Breast epithelium (tissue), 4 donors: ENCODE results near the gene ZWINT. TPM values are rescaled to one million over a fixed set of nuclear protein-coding genes. Genes with fewer than 3 reads are reported as not detected.

Source experiments
- DNase-seq, 2 donors: peaks; one replicate each; pipeline ENCODE4 v3.0.0-alpha.2; 2019; ENCODE audit warnings: low spot score in 2 of 2
- H3K27ac ChIP-seq, 2 donors: fragments of 200-600 bp; sonication (generic) in 1 of 2; one replicate each; pipeline ENCODE4 v1.5.1; 2016 to 2019; ENCODE audit warnings: mild to moderate bottlenecking in 1 of 2
- H3K27me3 ChIP-seq, 2 donors: fragments of 200-600 bp; sonication (generic) in 1 of 2; one replicate each; pipeline versions ENCODE4 v1.5.1 to v1.6.0; 2017 to 2019; ENCODE audit warnings: control low read depth in 1 of 2, mild to moderate bottlenecking in 1 of 2
- H3K36me3 ChIP-seq: fragments of 200-600 bp; one replicate; pipeline ENCODE4 v1.5.1; 2019
- H3K4me1 ChIP-seq, 2 donors: fragments of 200-600 bp; sonication (generic); one replicate each; pipeline ENCODE4 v1.5.1; 2016 to 2019; ENCODE audit warnings: control low read depth in 1 of 2
- H3K4me3 ChIP-seq, 3 donors: fragments of 200-600 bp; sonication (generic); 1 replicate in 2 of 3; 2 replicates in 1 of 3; pipeline ENCODE4 v1.5.1; 2016 to 2019; ENCODE audit warnings: mild to moderate bottlenecking in 3 of 3, moderate library complexity in 2 of 3
- H3K9me3 ChIP-seq, 2 donors: fragments of 200-600 bp; sonication (generic) in 1 of 2; one replicate each; pipeline ENCODE4 v1.5.1; 2016 to 2019; ENCODE audit warnings: control low read depth in 1 of 2
- CTCF ChIP-seq, 3 donors: fragments of 450-650 bp; IDR thresholded peaks; one replicate each; pipeline ENCODE4 v1.5.1; 2016 to 2017; ENCODE audit warnings: antibody characterized with exemption in 3 of 3, mild to moderate bottlenecking in 3 of 3, moderate library complexity in 3 of 3
- POLR2A ChIP-seq: fragments of 450-650 bp; IDR thresholded peaks from one replicate; pipeline ENCODE4 v1.6.1; 2016; ENCODE audit warnings: antibody characterized with exemption, mild to moderate bottlenecking, moderate library complexity
- POLR2AphosphoS5 ChIP-seq, 3 donors: sonication (generic); formaldehyde crosslinking; IDR thresholded peaks; one replicate each; pipeline ENCODE4 v1.6.1; 2017; ENCODE audit warnings: antibody characterized with exemption in 3 of 3
- intact Hi-C: fragments of 100-400 bp; cut with DNase I; formaldehyde crosslinking; loops from one replicate; pipeline ENCODE4 v1.15.1; 2023; ENCODE audit warnings: low total_unique reads
- total RNA-seq, 3 donors: library from RNA; depleted of rRNA; stranded (reverse); fragments of >200 nt; gene quantifications; one replicate each; pipeline ENCODE4 v1.1.0, GENCODE V29; 2016

ZWINT gene
- total RNA-seq, 3 donors from 2014 or later = 1.3 to 5.0 (median 3.0) TPM

DNA sequence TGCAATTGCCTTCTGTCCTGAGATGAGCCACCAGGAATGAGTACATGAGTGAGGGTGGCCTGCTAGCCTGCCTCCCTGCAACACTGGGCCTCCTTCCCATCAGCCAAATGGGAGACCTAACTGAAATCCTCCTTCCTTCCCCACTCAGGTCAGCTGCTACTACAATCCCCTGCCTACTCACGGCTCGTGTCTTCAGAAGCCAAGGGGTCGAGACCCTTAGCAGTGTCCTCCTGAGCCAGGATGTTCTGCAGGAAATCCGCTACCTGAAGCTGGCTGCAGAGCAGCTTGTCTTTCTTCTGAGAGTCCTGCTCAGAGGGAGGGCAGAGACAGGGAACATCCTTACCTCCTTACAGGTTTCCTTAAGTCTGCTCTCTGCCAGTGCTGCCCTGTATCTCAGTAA is 1.2 kb downstream of the ZWINT start:
- no peaks in the 10 kb centered on the region for H3K4me1 ChIP-seq
- H3K36me3 ChIP-seq = no peaks in the 10 kb centered on the region
- no peaks in the 10 kb centered on the region for H3K27me3 ChIP-seq
- no peaks in the 10 kb centered on the region for H3K9me3 ChIP-seq
- intact Hi-C loops = no loop called here
- no peak for DNase-seq
- TF ChIP-seq POLR2A (no peak), POLR2AphosphoS5 (IDR thresholded peaks at IDR 0.05) (no peak), CTCF (IDR thresholded peaks at IDR 0.05) (no peak)
- H3K27ac ChIP-seq = no peak overlapping the region
- no peak overlapping the region for H3K4me3 ChIP-seq

DNA sequence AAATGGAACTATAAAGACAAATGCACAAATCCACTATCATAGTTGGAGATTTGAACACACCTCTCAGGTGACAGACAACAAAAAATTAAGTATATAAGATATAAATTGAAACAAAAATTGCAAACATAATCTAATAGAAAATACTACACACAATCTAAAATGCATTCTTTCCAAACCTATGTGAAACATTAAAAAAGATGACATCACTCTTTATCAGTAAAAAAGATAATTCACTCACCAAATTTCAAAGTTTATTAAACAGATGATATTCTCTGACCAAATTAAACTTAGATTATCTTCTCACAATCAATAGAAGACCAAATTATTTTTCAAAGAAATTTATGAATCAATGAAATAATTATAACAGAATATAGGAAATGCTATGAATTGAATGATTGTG is 4.0 kb downstream of the ZWINT start:
- Histone ChIP-seq H3K27me3 (no peaks in the 10 kb centered on the region), H3K36me3 (no peaks in the 10 kb centered on the region), H3K4me1 (no peaks in the 10 kb centered on the region), H3K9me3 (no peaks in the 10 kb centered on the region), H3K27ac (no peak overlapping the region), H3K4me3 (no peak overlapping the region)
- TF ChIP-seq CTCF (IDR thresholded peaks at IDR 0.05) (no peak), POLR2A (no peak), POLR2AphosphoS5 (IDR thresholded peaks at IDR 0.05) (no peak)
- no peak for DNase-seq
- intact Hi-C loops = no loop called here

- no peak for TF ChIP-seq POLR2AphosphoS5 (IDR thresholded peaks at IDR 0.05)
- TF ChIP-seq POLR2A = no peak
- TF ChIP-seq CTCF (IDR thresholded peaks at IDR 0.05) = no peak
Measured at GRCh38 chr10:56351909-56352630, 9.0 kb downstream of the ZWINT start.

GRCh38 chr10:56349611-56350010 is 11.4 kb downstream of the ZWINT start:
- Histone ChIP-seq H3K27me3 (no peaks in the 10 kb centered on the region), H3K27ac (no peak overlapping the region), H3K36me3 (no peaks in the 10 kb centered on the region), H3K9me3 (no peaks in the 10 kb centered on the region), H3K4me1 (no peaks in the 10 kb centered on the region), H3K4me3 (no peak overlapping the region)
- TF ChIP-seq POLR2AphosphoS5 (IDR thresholded peaks at IDR 0.05) (no peak), CTCF (IDR thresholded peaks at IDR 0.05) (no peak), POLR2A (no peak)
- DNase-seq = no peak
- intact Hi-C loops = loop anchor here (5.0 kb wide), 1 partner anchor 888 kb away; no protein-coding TSS in a partner anchor

More at GRCh38 chr10:56351909-56352630, 9.0 kb downstream of the ZWINT start:
- Histone ChIP-seq H3K36me3 (no peaks in the 10 kb centered on the region), H3K27me3 (no peaks in the 10 kb centered on the region), H3K4me1 (no peaks in the 10 kb centered on the region), H3K27ac (no peak overlapping the region), H3K9me3 (no peaks in the 10 kb centered on the region), H3K4me3 (no peak overlapping the region)
- no peak for DNase-seq
- intact Hi-C loops = no loop called here

- H3K27me3 ChIP-seq = no peaks in the 10 kb centered on the region
- intact Hi-C loops = loop anchor here (5.0 kb wide), 1 partner anchor 889 kb away; no protein-coding TSS in a partner anchor
- DNase-seq = no peak
- H3K9me3 ChIP-seq = no peaks in the 10 kb centered on the region
- no peaks in the 10 kb centered on the region for H3K36me3 ChIP-seq
- H3K27ac ChIP-seq = no peak overlapping the region
- TF ChIP-seq POLR2AphosphoS5 (IDR thresholded peaks at IDR 0.05) = no peak
- TF ChIP-seq POLR2A = no peak
- no peak for TF ChIP-seq CTCF (IDR thresholded peaks at IDR 0.05)
- H3K4me1 ChIP-seq = no peaks in the 10 kb centered on the region
- H3K4me3 ChIP-seq = no peak overlapping the region
Measured at GRCh38 chr10:56348101-56348500, 13.0 kb downstream of the ZWINT start.
